Measurements from ENCODE around the gene CD3E. TPM values are rescaled to one million over a fixed set of nuclear protein-coding genes. Genes with fewer than 3 reads are reported as not detected.

CD3E gene
- total and polyA plus RNA-seq, 2 of the 13 experiments (the other 11 are each of a cell fraction or from before 2014, with no cell fraction given) = not detected

GRCh38 chr11:118338637-118339061 is 34.1 kb downstream of the CD3E start:
- POLR2A ChIA-PET = no interaction called here
- Histone ChIP-seq H4K20me1 (ENCODE audit: insufficient read depth, low read length) (no peaks in the 10 kb centered on the region), H3K4me2 (ENCODE audit: low read depth, low read length) (peak overlapping the region; percentile 44), H3K4me1 (ENCODE audit: insufficient read depth, low read length) (peaks cover 34% of the 10 kb centered on the region), H3K36me3 (replicated peaks in 1 of 2; ENCODE audit: control insufficient read depth in 1 of 2, insufficient read depth in 2 of 2, low read length in 2 of 2) (no peaks in the 10 kb centered on the region), H3K27me3 (ENCODE audit: control insufficient read depth in 1 of 2, insufficient read depth in 2 of 2, low read length in 2 of 2) (peaks cover 3 to 19% of the 10 kb centered on the region in 2 experiments; a peak in 2 of 5 replicates), H3K79me2 (ENCODE audit: insufficient read depth, low read length) (no peaks in the 10 kb centered on the region), H3K9ac (ENCODE audit: insufficient read depth, low read depth, low read length) (no peak overlapping the region), H3K9me3 (ENCODE audit: low read length) (no peaks in the 10 kb centered on the region), H3K27ac (ENCODE audit: extremely low read length, insufficient read depth, low read length) (no peak overlapping the region), H3K4me3 (replicated peaks in 1 of 3; ENCODE audit: insufficient read depth in 1 of 3, low read depth in 2 of 3, low read length in 3 of 3) (peak overlapping the region in 1 of 3 experiments; percentile 40; a peak in 1 of 6 replicates), H2AFZ (ENCODE audit: low read length) (no peak overlapping the region)
- ATAC-seq = peak; percentile 61
- in situ Hi-C loops (cut with HindIII; ENCODE audit: extremely low pct_ligation_motif_present, low pct_unique_long_range_greater_than_20kb) = no loop called here
- TF ChIP-seq ATF7 (IDR thresholded peaks at IDR 0.05) (no peak), ATF7 (CRISPR knock-in tag; IDR thresholded peaks at IDR 0.05) (peak; percentile 75), MAX (IDR thresholded peaks at IDR 0.05) (peak; percentile 26; the same call in 1 of the 2 replicates), FOXA1 (IDR thresholded peaks at IDR 0.05) (no peak), FOXA1 (CRISPR knock-in tag; IDR thresholded peaks at IDR 0.05) (peak; percentile 43; the same call in 1 of the 2 replicates), XRCC5 (optimal IDR thresholded peaks at IDR 0.05; ENCODE audit: low read length) (peak; percentile 19), NCOA1 (CRISPR knock-in tag; IDR thresholded peaks at IDR 0.05) (no peak)
- TF ChIP-seq, protein P1, sequence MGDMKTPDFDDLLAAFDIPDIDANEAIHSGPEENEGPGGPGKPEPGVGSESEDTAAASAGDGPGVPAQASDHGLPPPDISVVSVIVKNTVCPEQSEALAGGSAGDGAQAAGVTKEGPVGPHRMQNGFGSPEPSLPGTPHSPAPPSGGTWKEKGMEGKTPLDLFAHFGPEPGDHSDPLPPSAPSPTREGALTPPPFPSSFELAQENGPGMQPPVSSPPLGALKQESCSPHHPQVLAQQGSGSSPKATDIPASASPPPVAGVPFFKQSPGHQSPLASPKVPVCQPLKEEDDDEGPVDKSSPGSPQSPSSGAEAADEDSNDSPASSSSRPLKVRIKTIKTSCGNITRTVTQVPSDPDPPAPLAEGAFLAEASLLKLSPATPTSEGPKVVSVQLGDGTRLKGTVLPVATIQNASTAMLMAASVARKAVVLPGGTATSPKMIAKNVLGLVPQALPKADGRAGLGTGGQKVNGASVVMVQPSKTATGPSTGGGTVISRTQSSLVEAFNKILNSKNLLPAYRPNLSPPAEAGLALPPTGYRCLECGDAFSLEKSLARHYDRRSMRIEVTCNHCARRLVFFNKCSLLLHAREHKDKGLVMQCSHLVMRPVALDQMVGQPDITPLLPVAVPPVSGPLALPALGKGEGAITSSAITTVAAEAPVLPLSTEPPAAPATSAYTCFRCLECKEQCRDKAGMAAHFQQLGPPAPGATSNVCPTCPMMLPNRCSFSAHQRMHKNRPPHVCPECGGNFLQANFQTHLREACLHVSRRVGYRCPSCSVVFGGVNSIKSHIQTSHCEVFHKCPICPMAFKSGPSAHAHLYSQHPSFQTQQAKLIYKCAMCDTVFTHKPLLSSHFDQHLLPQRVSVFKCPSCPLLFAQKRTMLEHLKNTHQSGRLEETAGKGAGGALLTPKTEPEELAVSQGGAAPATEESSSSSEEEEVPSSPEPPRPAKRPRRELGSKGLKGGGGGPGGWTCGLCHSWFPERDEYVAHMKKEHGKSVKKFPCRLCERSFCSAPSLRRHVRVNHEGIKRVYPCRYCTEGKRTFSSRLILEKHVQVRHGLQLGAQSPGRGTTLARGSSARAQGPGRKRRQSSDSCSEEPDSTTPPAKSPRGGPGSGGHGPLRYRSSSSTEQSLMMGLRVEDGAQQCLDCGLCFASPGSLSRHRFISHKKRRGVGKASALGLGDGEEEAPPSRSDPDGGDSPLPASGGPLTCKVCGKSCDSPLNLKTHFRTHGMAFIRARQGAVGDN (CRISPR knock-in tag; IDR thresholded peaks at IDR 0.05) = peak; percentile 43
- peak; percentile 48 for FAIRE-seq
- WGBS (ENCODE audit: low lambda C conversion rate) = 54% methylated on average over 5 of the region's 7 CpGs
- CTCF ChIA-PET (ENCODE audit: low intra/inter-chr PET ratio, low total read pairs) = no interaction called here
- peak; percentile 68 for DNase-seq (ENCODE audit: low spot score)
- no TSS peak for BruUV-seq (replicated peaks)
- intact Hi-C loops (cut with micrococcal nuclease; ENCODE audit: unreplicated experiment) = no loop called here
